DMS 273 (cell line): Measurements from ENCODE around the gene EFCAB6.

Source experiments
- DNase-seq: peaks from one replicate; lab custom pipeline; 2025; ENCODE audit not compliant: unreplicated experiment; lab: John Stamatoyannopoulos, UW

The EFCAB6 gene

DNA sequence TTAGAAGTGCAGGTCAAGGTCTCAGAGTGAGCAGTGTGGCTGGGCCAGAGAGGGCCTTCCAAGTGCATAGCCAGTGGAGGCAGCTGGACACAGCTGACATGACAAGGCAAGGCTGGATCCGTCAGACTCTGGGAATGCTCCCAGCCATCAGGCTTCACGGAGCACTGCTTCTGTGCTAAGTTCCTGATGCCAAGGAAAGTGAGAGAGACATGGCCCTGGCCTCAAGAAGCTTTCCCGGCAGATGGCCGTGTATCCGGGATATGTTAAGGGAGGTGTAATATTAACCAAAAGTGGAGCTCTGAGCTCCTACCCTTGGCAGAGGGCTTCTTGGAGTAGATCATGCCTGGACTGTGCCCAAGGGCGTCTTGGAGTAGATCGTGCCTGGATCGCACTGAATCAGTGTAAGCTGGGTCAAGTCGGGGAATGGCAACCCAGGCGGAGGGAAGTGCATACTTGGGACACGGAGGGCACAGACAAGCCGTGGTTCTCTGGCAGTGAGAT, 7.4 kb upstream of the EFCAB6 start:
- DNase-seq, result no peak

DNA sequence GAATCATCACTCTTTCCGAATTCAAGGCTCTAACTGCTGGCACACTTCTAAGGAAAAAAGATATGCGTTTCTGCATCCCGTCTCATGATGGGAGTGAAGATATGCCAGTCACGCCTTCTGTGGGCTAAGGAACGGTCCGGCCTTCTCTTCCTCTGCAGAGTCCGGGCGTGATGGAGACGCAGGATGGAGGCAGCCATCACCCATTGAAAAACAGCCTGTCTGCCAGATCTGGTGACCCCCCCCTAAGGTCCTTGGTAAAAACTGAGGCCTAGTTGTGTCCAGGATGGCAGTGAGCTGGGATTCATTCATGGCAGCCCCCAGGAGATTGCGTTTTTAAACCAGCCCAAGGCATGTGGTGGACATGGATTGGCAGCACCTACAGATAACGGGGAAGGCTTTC, 6.9 kb upstream of the EFCAB6 start:
- DNase-seq, result no peak

GRCh38 chr22:43817402-43817801, 5.3 kb upstream of the EFCAB6 start:
- DNase-seq, result no peak

DNA sequence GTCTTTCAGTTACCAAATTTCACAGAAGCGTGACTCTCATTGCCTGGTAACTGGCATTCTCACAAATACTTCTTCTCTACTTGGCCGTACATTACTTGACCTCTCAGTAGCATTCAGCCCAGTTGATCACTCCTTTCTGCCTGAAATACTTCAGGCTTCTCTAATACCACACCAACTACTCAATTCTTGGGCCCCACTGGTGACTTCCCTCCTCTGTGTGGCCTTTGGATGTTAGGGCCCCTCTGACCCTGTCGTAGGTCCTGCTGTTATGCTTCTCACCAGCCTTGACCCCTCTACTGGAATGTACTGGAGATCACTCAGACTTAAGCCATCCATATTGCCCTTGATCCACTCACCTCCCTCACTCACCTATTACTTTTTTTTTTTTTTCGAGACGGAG, 2.2 kb upstream of the EFCAB6 start:
- DNase-seq, result no peak

DNA sequence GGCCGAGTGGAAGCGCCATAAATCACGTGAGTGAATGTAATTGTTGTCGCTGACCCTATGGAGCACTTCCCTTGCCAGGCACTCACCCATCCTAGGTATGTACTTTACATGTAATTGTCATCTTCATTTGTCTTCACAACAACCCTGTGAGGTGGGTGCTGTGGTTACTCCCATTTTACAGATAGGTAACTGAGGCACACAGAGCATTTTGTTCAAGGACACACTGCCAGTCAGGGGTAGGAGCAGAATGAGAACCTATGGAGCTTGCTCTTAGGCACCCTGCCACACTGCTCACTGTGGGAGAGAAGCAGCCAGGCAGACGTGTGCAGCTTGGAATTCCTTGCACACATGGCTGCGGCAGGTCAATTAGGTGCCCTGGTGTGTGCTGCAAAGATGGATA, 785 bp upstream of the EFCAB6 start:
- no peak for DNase-seq

- DNase-seq, result peak; percentile 37
Measured at GRCh38 chr22:43811777-43812148, 342 bp downstream of the EFCAB6 start.

- DNase-seq, result no peak
Measured at GRCh38 chr22:43802897-43803495, 9.1 kb downstream of the EFCAB6 start.

DNA sequence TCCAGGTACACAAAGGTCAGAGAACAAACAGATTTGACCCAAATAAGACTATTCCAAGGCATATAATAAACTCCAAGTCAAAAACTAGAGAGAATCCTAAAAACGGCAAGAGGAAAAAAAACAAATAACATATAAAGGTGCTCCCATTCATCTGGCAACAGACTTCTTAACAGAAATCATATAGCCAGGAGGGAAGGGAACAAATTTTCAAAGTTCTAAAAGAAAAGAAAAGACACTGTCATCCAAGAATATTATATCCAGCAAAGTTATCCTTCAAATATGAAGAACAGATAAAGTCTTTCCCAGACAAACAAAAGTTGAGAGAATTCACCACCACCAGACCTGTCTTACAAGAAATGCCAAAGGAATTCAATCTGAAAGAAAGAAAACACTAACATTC, 11.1 kb downstream of the EFCAB6 start:
- no peak for DNase-seq

DNA sequence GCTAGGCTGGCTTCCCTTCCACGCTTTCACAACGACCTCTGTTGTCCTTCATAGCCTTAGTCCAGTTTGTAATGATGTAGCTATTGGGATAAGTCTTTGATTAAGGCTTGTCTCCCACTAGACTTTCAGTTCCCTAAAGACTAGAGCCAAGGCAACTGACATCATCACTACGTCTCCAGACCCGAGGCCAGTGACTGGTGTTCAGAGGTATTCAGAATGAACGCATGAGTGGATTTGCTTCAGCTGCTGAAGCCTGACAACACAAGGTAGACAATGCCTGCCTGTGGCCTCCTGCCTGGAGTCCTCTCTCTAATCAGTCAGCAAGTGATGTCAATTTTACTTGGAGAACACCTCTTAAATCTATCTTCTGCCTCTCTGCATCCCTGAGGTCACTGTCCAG, 13.6 kb downstream of the EFCAB6 start:
- no peak for DNase-seq

DNA sequence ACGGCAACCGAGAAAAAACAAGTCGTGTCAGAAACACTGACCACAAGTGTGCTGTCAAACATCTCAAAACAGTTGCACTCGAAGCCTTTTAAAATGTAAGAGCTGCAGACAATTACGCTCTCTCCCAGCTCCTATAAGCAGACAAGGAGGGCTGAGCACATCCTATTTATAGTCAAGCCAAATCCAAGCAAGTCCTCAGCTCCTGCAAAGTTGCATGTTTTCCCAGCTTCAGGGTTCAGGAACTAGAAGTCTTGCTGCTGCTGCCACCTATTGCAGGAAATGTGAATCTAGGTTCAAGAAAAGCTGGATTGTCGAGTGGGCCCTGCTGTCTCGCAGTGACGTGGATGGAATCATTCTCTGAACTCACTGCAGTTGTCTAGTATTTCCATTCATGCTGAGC, 15.5 kb downstream of the EFCAB6 start:
- peak; percentile 37 for DNase-seq

DNA sequence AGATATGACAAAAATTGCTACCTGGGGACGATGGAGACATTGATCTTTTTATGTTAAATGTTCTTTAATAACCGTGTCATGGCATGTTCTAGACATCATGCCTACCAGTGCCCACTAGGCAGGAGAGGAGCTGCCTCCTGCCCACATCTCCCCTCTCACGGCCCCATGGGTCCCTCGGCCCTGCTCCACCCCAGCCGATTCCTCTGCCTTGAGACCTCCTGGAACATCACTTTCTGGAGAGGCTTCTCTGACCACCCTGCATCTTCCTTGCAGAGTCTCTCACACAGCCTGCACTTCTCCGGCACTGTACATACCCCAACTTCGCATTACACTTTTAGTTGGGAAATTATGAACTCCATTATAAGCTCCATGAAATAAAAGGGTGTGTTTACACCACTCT, 16.8 kb downstream of the EFCAB6 start:
- DNase-seq, result no peak

DNA sequence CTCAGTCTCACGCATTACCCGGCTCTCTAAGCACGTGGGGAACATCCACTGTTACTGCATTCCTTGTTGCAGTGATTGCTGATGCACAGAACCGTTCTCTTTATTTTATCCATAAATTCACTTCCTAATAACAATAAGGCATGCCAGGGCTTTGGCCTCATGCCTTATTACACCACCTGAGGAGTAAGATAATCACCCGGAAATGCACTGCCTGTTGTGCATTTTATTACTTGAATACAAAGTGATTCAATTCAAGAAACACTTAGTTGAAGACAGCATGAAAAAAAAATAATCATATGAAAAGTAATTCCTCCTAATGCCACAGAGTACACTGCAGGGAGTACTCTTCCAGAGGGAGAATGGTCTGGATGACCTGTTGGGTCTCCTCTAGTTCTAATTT, 19.2 kb downstream of the EFCAB6 start:
- DNase-seq, result no peak

DNA sequence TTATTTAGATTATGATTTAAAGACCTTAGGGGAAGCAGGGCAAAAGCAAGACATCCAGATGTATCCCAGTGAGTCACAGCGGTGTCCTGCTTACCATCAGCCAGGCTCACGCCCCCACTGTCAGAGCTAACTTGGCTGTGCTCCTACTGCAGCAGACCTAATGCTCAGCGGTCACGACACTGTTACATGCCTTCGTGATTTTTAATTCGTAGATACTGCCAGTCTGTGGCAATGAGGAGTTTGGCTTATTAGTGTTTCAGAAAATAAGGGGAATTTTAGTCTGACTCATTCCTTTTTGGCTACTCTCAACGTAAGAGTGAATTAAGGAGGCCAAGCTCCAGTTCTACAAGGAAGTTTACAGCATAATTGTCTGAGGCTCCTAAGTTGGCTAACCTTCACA, 22.7 kb downstream of the EFCAB6 start:
- no peak for DNase-seq

GRCh38 chr22:43783777-43784176, 28.3 kb downstream of the EFCAB6 start:
- DNase-seq, result no peak

DNA sequence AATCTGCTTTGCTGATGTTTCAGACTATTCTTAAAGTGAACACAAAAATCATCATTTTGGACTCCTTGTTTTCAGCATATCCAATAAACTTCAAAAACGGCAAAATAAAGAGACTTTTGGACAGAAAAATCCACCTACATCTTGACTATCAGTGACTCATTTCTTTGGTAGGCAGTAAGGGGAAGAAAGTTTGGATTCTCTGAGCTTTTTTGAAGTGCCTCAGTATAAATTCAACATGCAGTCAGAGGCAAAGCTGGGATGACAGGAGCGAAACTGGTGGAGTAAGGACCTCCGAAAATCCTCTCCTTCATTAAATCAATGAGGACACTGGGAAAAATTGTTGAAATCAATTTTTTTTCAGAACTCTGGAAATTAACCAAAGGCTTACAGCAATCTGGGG, 29.7 kb downstream of the EFCAB6 start:
- no peak for DNase-seq

GRCh38 chr22:43777286-43777685, 34.8 kb downstream of the EFCAB6 start:
- DNase-seq, result no peak

- no peak for DNase-seq
Measured at GRCh38 chr22:43776081-43776670, 35.9 kb downstream of the EFCAB6 start.

DNA sequence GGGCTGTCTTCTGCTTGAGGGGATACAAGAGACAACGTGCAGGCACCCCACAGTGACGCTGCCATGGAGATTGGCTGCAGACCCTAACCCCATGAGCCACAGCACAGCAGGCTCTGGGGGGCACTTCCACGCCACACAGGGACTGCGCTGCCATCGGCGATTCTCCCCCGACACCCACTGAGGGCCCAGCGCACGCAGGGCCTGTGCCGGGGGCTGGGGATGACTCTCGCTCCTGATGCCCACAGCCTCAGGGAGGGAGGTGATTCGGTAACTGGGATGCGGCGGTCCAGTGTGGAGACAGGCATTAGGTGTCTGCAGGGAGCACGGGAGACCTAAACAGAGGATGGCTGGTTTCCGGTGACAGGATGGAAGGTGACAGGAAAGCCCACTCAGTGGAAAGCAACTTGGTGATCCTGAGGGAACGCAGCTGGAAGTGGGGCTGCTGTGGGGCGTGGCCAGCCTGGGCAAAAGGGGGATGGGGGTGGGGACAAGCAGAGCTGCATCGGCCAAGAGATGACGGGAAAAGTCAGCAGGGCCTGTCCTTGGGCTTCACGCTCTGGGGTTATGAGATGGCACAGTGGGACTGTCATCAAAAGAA, 37.7 kb downstream of the EFCAB6 start:
- DNase-seq, result no peak

DNA sequence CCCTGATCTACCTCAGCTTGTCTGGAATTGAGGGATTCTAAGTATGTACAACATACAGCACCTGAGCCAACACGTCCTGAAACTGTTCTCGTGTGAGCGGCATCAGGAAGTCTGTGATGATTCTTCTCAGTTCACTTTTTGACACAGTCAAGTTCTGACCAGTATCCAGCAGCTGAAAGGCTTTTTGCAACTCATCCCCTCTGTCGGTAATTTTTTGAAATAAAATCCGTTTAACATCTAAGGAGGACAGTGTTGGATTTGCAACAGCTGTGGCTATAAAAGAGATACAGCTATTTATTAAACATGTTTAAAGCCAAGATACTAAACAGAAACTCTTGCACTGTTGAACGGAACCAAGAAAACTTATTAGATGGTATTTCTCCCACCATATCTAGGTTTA, 39.3 kb downstream of the EFCAB6 start:
- no peak for DNase-seq

DNA sequence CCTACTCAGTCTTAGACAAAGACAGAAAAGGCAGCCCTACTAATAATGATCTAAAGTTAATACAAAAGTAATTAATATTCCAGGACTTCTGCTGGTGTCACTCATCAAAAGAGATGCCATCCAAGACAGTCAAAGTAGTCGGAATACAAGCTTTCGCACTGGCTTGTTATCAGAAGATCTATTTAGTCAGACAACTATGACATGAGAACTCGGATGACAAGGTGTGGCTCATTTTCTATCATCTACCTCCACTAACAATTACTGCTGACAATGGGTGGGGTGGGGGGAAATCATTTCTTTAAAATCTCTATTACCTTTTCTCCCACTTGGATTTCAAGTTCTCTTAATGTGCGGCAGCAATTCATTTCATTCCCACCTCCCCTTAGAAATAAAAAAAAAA, 56.7 kb downstream of the EFCAB6 start:
- DNase-seq, result no peak

DNA sequence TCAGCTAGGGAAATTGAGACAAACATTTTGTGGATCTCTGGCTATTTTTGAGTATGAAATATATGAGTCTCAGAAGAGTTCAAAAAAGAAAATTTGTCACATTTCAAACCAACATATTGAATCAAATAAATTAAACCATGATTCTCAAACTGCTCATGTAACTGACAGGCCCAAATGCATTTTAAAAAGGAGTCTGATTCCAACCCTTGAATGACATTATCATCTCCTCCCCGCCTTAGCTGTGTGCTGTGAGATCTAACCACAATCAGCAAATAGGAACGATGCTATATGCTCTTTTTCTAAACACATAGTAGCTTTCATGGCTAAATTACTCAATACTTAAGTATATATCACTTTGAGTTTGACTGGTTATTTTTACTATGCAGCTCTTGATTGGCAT, 57.1 kb downstream of the EFCAB6 start:
- DNase-seq, result no peak

DNA sequence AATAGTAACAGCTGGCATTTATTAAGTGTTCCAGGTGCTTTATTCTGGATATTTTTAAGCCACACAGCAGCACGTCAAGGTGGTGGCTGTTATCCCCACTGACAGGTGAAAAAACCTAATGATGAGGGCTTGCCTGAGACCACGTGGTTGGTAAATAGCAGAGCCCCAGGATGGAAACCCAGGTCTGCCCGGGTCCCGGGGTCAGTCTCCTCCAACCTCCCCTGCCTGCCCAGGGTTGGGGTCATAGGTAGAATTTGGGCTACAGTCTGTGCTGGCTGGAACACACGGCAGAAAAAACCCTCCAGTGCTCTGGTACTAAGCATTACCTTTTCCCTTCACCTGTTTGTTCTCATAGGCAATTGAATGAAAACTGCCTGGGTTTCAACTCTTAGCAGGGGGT, 57.9 kb downstream of the EFCAB6 start:
- DNase-seq, result no peak

DNA sequence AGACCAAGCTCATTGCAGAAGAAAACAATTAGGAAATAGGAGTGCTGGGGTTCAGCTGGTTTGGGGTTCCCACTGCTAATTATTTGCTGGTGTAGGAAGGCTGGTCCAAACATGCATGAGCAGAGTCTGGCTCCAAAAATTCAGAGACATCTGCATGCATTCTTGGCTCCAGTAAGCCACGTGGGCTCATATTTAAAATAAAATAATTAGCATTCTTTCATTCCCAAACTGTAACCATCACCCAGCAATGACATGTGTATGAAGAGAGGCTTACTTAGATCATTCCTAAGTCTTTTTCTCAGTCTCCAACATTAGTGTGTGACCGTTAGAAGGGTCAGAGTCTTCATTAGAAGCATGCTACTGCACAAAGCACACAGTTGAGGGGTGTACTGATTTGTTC, 58.4 kb downstream of the EFCAB6 start:
- no peak for DNase-seq
